Stimulated activated CD8-positive, alpha-beta memory T cell treated with anti-CD3 and anti-CD28 coated beads, Interleukin-12 subunit alpha, Interleukin-12 subunit beta, amount 100 ng/mL, for 4 hours (primary cell): Measurements from ENCODE around the gene VPREB3.

Experiments used
- DNase-seq: peaks from one replicate; pipeline ENCODE4 v3.0.0-alpha.2; 2020; ENCODE audit warnings: low read depth

VPREB3 gene, protein sequence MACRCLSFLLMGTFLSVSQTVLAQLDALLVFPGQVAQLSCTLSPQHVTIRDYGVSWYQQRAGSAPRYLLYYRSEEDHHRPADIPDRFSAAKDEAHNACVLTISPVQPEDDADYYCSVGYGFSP

DNA sequence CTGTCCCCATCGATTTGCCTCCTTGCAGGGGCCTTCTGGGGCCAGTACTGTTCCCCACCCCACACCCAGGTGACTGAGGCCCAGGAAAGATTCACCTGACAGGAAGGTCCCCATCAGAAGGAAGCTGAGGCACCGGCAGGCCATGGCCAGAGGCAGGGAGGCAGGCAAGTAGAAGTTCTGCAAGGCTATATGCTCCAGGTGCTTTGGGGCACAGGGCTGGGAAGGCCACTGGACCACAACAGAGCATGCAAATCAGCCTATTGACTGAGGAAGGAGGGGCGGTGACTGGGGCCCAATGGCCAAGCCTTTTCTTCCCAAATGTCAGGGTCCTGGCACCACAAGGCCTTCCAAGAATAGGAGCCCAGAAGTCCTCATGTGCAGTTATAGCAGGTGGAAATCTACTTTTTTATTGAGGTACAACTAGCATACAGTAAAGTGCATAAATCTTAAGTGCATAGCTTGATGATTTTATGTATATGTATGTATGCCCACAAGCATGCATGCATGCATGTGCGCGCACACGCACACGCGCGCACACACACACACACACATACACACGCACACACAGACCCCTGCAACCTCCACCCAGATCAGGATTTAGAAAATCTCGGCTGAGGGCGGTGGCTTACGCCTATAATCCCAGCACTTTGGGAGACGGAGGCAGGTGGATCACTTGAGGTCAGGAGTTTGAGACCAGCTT, at the start of gene VPREB3:
Gene VPREB3 (minus strand): TSS at position 206 of the 700 bp plus-strand sequence. CDS start 62 bp downstream, at position 144.
- DNase-seq = no peak

DNA sequence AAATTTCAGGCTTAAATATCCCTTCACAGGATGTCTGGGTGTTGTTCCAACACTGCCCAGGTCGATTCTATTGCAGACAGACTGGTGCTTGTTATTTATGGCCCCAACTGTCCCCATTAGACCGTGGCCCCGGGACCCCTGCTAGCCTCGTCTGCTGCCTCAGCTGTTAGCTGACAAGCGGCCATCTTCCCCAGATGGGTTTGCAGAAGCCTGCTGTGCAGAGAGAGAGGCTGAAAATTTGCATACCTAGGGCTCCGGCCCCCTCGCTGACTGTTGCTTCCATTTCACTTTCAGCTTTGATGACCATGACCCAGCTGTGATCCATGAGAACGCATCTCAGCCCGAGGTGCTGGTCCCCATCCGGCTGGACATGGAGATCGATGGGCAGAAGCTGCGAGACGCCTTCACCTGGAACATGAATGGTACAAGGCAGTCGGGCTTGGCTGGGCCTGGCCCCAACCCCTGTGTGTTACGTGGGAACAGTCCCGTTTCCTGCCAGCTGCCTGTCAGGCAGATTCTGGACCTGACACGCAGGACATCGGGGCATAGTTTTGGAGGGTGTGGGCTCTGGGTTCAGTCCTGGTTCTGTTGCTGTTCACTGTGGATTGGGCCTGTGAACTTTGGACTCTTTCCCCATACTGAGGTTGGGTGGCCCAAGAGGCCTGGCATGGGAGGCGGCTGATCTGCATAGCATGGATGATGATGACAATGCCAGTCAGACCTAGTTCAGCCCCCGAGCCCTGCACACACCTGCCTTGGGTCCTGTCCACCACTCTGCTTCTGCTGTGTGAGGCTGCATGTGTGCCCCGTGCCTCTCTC, 49.0 kb upstream of the VPREB3 start:
- no peak for DNase-seq

DNA sequence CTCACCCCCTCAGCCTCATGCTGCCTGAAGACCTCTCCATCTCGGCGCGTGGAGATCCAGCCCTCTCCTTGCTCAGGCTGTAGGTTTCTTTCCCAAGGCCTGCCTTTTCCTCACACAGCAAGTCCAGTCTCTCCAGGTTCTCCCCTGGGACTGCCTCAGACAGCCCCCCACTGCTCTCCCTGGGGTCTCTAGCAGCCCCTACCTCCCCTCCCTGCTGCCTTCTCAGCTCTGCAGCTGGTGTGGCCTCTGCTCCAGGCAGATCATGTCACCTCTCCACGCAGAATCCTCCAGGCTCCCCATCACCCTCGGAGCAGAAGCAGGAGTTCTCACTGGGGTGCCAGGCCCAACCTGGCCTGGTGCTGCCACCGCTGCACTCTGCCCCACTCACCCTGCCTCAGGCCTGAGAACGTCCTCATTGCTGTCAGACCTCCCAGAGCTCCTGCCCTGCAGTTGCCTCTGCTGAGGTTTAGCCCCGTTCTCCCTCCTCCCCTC, 47.7 kb upstream of the VPREB3 start:
- DNase-seq = no peak

DNA sequence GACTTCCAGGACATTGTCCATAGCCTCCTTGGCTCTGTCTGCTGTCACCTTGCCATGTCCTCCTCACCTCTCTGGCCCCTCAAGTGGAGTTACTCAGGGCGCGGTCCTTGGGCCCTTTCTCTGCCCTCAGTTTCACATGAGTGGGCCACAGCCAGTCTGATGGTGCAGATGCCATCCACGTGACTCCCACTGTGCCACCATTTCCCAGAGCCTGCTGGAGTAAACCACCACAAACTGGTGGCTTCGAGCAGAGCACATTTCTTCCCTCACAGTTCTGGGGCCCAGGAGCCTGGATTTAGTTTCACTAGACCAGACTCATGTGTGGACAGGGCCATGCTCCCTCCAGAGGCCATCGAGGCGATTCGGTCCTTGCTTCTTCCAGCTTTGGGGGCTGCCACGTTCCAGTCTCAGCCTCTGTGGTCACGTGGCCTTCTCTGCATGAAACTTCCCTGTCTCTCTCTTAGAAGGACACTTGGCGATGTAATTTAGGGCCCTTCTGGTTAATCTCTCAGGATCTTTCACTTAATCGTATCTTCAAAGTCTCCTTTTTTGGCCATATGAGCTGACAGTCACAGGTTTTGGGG, 47.1 kb upstream of the VPREB3 start:
- DNase-seq = no peak

DNA sequence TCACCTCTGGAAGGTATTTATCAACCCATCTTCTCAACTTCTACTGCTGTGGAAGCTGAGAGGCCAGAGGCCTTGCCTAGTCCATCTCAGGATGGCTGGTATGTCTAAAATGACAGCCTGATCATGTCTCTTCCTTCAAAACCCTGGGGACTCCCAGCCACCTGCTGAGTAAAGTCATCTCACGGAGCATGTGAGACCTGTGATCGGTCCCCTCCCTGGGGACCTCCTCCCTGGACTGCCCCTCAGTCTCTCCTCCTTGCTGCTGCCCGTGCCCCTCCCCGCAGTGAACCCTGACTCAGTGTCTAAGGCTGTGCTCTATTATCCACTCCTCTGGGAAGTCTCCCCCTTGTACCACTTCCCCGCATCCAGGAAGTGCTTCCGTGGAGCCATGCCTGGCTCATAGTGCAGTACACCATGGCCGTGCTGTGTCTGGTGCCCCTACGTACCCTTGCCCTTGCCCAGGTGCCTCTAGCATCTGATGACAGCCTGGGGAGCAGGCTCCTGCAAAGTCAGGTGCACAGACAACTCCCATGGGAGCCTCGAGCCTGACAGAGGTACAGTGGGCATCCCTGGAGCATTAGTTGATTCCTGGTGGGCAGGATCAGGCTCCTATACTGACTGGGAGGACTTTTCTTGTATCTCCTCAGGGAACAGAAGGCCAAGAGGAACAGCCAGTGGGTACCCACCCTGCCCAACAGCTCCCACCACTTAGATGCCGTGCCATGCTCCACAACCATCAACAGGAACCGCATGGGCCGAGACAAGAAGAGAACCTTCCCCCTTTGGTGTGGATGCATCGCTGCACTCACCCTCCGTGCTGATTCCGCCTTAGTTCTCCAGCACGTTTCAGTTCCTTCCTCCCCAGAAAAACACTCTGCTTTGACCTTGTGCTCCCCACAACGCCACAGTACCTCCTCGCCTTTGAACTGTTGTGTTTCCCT, 46.3 kb upstream of the VPREB3 start:
- DNase-seq = no peak

DNA sequence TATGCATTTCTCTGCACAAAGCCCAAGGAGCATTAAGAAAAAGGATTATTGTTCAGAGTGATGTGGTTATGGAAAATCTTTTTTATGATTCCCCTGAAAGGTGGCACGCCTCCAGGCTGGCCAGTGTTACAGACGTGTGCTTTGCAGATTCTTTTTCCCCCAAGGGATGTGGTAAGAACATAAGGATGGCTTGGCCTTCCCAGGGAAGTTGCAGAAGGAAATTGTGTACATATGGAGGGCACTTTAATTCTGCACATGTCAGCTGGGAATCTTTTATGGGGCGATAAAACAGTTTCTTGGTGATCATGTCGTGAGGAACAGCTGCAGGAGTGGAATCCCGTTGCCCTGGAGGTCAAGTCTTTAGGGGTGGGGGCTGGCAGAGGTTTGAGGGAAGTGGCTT, 42.2 kb upstream of the VPREB3 start:
- no peak for DNase-seq

DNA sequence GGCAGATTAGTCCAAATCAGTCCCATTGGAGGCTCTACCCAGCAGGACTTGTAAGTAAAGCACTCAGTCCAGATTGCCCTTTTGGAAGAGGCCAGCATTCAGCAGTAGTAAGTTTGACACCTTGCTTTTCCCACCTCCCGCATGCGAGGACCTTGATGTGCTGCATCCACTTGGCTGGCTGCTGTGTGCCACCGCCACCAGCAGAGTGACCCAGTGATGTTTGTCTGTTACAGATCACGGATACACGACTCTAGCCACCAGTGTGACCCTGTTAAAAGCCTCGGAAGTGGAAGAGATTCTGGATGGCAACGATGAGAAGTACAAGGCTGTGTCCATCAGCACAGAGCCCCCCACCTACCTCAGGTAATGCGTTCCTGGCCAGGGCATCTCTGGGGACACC, 39.1 kb upstream of the VPREB3 start:
- no peak for DNase-seq

DNA sequence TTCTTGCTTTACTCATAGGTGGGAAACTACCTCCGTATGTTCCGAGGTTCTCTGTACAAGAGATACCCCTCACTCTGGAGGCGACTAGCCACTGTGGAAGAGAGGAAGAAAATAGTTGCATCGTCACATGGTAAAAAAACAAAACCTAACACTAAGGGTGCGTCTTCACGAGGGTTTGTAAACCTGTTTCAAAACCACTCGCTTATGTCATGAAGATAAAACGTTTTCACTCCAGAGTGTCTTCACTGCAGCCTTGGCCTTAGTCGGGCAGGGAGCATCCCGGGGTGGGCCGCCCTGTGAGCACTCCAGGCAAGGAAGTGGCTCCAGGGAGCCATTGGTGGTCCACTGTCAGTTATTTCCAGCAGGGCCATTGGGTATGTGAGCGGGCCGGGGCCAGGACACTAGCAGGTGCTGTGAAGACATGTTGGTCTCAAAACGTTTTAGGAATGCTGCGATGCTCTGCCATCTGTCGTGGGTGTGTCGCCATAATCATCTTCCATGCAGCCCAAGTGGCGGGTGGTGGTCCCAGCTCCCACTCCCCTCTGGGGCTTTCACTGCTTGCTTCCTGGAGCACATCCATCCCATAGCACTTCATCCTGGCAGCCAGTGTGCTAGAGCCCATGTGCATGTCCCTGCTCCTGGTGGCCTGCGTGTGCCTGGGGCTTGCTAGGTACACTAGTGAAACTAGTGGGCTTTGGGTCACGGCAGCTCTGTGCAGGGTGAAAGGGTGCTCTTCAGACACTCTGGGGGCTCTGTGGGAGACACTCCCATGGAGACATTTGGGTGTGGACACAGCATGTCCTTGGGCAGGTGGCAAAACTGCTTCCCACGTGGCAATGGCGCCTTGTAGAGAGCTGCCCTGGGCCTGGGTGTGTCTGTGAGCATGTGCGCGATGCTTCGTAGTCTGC, 37.8 kb upstream of the VPREB3 start:
- DNase-seq = no peak

DNA sequence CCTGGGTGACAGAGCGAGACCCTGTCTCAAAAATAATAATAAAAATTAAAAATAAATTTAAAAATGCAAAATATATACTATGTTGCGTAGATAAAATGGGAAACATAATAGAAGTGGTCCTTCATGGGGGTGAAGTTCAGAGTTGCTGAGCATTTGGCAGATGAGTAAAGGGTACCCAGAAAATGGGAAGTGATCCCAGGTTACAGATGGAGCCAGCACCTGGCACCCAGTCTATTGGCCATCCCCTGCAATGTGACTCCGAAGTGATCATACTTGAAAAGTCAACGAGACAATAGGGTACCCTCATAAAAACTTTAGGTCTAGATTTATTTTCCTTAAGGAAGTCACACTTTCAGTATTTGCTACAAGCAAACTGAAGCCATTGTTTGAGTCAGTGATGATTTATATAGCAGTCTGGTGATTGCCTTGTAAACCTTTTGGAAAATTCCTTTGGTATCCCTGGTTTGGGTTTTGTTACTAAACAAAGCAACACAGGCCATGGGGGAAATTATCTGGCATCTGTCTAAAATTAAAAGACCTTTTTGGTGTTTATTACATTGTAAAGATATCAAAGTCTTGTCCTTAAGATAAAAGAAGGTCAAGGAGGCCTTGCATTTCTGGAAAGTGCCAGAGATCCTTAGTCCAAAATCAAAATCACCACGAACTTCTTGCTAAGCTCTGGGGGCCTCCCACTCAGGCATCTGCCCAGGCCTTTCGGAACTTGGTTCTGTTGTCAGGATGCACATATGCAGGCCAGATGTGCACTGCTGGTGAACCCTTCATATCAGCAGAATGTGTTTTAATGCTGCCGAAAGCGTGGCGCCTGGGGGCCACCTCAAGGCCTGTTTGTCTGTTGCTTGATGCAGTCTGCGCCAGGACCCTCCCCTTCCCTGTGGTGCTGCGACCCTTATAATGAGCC, 36.9 kb upstream of the VPREB3 start:
- DNase-seq = no peak

DNA sequence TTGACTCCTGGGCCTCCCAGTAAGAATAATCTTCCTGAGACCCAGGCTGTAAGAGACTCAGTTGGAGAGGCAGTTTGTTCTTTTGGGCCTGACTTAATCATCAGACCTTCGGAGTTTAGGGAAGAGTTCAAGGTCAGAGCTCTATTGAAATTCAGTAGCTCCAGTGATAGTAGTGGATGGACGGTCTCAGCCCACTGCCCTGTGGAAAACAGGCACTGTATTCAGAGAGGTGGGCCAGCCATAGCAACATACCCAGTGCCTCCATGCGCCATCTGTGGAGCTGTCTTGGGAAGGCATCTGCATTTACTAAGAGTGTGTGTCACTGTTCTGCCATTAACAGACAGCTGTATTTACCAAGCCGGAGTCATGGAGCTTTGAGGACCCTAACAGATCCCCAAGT, 35.4 kb upstream of the VPREB3 start:
- no peak for DNase-seq

DNA sequence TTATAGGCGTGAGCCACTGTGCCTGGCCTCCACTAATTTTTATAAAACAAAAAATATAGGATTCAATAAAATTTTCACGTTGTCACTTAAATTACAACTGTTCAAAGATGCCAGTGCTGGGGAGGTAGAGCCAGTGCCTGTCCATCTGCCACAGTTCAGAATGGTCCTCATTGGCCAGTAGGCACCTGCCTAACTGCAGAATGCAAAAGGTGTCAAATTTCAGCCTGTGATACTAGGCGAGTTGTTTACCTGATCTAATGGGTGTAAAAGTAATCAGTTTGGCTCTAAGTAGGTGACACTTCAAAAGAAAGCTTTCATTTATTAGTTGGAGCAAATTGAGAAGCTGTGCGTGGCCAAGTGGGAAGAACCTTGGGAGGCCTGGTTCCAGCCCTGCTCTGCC, 34.9 kb upstream of the VPREB3 start:
- no peak for DNase-seq

DNA sequence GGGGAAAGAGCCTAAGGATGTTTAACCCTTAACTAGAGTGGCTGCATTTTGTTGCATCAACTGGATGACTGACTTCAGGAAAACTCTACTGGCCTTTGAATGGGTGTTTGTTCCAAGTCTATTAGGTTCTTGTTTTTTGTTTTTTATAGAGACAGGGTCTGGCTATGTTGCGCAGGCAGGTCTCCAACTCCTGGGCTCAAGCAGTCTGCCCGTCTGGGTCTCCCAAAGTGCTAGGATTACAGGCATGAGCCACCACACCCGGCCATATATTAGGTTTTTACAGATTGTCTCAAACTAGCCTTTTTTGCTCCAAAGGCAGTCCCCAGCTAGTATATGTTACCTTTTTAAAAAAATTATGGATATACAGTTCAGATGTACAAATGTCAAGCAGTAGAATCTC, 33.7 kb upstream of the VPREB3 start:
- no peak for DNase-seq

DNA sequence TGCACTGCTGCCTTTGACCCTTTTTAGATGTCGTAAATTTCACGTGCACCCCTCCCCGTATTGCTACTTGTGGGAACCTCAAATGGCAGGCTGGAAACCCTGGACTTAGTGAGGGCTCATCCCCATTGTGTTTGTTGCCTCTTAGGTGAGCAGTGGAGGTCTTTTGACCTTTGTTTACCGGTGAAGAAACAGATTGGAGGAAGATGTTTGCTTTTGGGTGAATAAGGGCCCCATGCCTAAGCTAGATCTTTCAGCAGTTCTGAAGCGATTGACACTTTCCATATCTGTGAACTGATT, 33.3 kb upstream of the VPREB3 start:
- DNase-seq = no peak

DNA sequence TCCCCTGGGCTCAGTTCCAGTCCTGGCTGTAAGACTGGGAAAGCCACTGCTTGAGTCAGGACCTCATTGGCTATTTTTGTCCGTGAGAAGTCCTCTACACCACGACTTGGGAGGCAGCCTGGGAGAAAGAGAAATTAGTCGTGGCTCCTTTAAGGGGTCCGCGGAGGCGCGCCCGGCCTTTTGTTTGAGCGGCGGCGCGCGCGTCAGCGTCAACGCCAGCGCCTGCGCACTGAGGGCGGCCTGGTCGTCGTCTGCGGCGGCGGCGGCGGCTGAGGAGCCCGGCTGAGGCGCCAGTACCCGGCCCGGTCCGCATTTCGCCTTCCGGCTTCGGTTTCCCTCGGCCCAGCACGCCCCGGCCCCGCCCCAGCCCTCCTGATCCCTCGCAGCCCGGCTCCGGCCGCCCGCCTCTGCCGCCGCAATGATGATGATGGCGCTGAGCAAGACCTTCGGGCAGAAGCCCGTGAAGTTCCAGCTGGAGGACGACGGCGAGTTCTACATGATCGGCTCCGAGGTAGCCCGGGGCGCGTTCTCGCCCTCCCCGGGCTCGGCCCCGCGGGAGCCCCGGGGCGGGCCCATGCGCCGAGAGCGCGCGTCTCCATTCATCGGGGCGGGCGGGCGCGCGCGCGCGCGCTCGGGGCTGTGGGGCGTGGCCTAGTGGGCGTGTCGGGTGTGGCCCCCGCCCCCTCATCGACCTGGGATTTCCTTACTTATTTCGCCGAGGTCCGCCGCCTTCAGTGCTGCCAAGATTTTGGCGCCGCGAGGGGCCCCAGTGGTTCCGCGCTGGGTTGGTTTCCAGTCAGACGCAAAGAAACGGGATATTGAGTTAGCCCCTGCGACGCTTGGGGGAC, 32.8 kb upstream of the VPREB3 start, which contains the start of gene SMARCB1:
Gene SMARCB1 (plus strand): TSS at position 215 of the 848 bp plus-strand sequence. CDS start 204 bp downstream, at position 419.
- peak; percentile 82 for DNase-seq

DNA sequence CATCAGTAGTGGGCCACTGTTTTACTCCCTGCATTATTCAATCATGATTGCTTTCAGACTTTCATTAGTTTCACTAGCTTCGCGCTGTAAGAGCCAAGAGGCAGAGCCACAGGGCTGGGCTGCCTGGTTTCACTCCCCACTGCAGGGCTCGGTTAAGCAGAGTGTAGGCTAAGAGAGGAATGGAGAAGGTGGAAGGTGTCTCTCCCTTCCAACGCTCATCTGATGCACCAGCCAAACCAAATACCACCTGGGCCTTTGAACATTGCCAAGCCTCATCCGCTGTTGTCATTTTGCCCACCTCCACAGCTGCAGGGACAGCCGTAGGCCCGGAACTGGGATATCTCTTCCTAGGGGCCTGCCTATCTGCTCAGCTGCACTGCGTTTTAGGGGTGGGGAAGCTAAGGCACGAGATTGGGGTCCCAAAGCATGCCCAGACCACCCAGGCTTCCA, 32.1 kb upstream of the VPREB3 start:
- no peak for DNase-seq

DNA sequence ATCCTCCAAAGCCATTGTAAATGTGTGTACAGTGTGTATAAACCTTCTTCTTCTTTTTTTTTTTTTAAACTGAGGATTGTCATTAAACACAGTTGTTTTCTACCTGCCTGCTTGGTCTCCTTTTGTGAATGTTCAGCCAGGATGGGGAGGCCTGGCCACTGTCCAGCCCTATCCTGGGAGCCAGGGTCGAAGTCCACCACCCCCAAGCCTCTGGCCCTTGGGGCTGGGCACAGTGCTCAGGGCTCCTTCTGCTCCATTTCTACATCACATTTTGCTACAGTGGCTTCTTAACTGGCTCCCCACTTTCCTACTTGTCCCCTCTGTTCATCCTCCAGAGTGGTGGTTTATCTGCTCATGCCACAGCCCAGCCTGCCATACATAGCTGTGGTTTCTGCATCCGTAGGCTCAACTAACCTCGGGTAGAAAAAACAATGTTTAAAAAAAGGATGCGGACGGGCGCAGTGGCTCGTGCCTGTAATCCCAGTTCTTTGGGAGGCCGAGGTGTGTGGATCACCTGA, 30.0 kb upstream of the VPREB3 start:
- no peak for DNase-seq

DNA sequence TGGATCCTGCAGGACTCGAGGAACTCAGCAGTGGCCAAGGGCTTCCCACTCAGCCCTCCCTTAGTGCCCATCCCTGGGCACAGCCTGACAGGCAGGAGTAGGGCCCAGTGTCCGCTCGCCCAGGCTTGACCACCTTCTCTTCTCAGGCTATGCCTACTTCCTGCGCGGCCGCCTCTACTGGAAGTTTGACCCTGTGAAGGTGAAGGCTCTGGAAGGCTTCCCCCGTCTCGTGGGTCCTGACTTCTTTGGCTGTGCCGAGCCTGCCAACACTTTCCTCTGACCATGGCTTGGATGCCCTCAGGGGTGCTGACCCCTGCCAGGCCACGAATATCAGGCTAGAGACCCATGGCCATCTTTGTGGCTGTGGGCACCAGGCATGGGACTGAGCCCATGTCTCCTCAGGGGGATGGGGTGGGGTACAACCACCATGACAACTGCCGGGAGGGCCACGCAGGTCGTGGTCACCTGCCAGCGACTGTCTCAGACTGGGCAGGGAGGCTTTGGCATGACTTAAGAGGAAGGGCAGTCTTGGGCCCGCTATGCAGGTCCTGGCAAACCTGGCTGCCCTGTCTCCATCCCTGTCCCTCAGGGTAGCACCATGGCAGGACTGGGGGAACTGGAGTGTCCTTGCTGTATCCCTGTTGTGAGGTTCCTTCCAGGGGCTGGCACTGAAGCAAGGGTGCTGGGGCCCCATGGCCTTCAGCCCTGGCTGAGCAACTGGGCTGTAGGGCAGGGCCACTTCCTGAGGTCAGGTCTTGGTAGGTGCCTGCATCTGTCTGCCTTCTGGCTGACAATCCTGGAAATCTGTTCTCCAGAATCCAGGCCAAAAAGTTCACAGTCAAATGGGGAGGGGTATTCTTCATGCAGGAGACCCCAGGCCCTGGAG, 29.3 kb upstream of the VPREB3 start:
- DNase-seq = no peak
